ENCODE results near the gene RET.

DNA sequence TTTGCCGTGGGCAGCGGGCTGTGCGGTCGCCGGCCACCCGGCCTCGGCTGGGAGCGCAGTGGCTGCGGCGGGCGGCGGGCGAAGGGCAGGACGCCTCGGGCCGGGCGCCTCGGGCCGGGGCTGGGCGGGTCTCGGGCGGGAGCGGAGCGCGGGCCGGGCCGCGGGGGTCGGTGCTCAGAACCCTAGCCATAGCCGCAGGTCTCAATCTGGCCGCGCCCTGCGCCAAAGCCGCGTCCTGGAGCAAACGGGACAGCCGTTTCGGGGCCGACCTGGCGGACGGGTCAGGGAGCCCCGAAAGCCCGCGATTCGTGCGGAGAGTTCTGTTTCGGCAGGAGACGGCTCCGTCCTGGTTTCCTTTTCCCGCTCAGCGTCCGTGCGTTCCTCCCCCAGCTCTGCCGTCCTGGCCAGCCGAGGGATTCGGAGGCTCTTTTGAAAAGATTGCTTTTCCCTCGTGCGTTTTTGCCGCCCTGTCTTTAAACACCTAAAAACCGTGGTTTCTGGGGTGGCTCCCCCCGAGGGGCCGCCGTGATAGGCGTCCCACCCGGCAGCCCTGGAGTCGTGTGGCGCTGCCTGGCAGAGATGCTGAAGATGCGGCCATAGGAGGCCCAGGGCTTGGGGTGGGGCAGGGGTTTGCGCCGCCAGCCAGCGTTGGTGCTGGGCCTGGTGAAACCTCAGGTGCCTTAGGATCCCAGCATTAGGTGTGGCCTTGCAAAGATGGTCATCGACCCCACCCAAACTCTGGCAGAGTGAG lies 727 bp downstream of the RET start:
- TF ChIP-seq, protein P1, sequence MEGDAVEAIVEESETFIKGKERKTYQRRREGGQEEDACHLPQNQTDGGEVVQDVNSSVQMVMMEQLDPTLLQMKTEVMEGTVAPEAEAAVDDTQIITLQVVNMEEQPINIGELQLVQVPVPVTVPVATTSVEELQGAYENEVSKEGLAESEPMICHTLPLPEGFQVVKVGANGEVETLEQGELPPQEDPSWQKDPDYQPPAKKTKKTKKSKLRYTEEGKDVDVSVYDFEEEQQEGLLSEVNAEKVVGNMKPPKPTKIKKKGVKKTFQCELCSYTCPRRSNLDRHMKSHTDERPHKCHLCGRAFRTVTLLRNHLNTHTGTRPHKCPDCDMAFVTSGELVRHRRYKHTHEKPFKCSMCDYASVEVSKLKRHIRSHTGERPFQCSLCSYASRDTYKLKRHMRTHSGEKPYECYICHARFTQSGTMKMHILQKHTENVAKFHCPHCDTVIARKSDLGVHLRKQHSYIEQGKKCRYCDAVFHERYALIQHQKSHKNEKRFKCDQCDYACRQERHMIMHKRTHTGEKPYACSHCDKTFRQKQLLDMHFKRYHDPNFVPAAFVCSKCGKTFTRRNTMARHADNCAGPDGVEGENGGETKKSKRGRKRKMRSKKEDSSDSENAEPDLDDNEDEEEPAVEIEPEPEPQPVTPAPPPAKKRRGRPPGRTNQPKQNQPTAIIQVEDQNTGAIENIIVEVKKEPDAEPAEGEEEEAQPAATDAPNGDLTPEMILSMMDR (IDR thresholded peaks at IDR 0.05) = no peak
- TF ChIP-seq ETV6 (CRISPR knock-in tag; IDR thresholded peaks at IDR 0.05) (no peak), ZNF281 (CRISPR knock-in tag; IDR thresholded peaks at IDR 0.05) (no peak), ZNF416 (CRISPR knock-in tag; IDR thresholded peaks at IDR 0.05) (no peak), E2F4 (CRISPR knock-in tag; IDR thresholded peaks at IDR 0.05; ENCODE audit: borderline replicate concordance, low read depth) (no peak), CREM (CRISPR knock-in tag; IDR thresholded peaks at IDR 0.05) (no peak)
- TF ChIP-seq, protein P2, sequence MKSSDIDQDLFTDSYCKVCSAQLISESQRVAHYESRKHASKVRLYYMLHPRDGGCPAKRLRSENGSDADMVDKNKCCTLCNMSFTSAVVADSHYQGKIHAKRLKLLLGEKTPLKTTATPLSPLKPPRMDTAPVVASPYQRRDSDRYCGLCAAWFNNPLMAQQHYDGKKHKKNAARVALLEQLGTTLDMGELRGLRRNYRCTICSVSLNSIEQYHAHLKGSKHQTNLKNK (CRISPR knock-in tag; IDR thresholded peaks at IDR 0.05) = no peak
